ENCODE results near the gene LRTM2. TPM values are rescaled to one million over a fixed set of nuclear protein-coding genes. Genes with fewer than 3 reads are reported as not detected.

The LRTM2 gene
- total and polyA plus RNA-seq, 12 donors, result not detected

- intact Hi-C loops (cut with DNase I), result loop anchor here in 5 of 10 donors (5.0 to 10.0 kb wide), 5 partner anchors 220 to 980 kb away; no protein-coding TSS in a partner anchor
- peak; percentile 51 to 92 (median 86) for ATAC-seq
- 62 to 66% methylated on average over 25 of the region's 25 CpGs for WGBS, 2 donors
Measured at GRCh38 chr12:1804545-1805332, 15.6 kb upstream of the LRTM2 start.

GRCh38 chr12:1805441-1806081 is 14.8 kb upstream of the LRTM2 start:
- peaks cover 3 to 42% (median 14%) of the 10 kb centered on the region in 9 donors for H3K4me1 ChIP-seq
- no peaks in the 10 kb centered on the region for H3K36me3 ChIP-seq
- ATAC-seq, result peak in 7 of 8 donors; percentile 19 to 70 (median 43)
- no peaks in the 10 kb centered on the region for H3K9me3 ChIP-seq
- H3K27me3 ChIP-seq, result peaks cover 0 to 3% (median 0%) of the 10 kb centered on the region in 7 donors
- TF ChIP-seq, protein P1, sequence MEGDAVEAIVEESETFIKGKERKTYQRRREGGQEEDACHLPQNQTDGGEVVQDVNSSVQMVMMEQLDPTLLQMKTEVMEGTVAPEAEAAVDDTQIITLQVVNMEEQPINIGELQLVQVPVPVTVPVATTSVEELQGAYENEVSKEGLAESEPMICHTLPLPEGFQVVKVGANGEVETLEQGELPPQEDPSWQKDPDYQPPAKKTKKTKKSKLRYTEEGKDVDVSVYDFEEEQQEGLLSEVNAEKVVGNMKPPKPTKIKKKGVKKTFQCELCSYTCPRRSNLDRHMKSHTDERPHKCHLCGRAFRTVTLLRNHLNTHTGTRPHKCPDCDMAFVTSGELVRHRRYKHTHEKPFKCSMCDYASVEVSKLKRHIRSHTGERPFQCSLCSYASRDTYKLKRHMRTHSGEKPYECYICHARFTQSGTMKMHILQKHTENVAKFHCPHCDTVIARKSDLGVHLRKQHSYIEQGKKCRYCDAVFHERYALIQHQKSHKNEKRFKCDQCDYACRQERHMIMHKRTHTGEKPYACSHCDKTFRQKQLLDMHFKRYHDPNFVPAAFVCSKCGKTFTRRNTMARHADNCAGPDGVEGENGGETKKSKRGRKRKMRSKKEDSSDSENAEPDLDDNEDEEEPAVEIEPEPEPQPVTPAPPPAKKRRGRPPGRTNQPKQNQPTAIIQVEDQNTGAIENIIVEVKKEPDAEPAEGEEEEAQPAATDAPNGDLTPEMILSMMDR (IDR thresholded peaks at IDR 0.05), result no peak
- no peak overlapping the region for H3K4me3 ChIP-seq
- peak; percentile 32 to 48 for DNase-seq
- 74% methylated on average over 16 of the region's 16 CpGs for WGBS, 2 donors
- peak overlapping the region in 7 of 10 donors; percentile 19 to 77 (median 40) for H3K27ac ChIP-seq
- intact Hi-C loops (cut with DNase I), result loop anchor here in 4 of 10 donors (10.0 kb wide), 4 partner anchors 219 to 979 kb away; no protein-coding TSS in a partner anchor

More at GRCh38 chr12:1804545-1805332, 15.6 kb upstream of the LRTM2 start:
- Histone ChIP-seq H3K27ac (peak overlapping the region in 6 of 10 donors; percentile 19 to 77 (median 42)), H3K4me3 (no peak overlapping the region), H3K4me1 (peaks cover 3 to 34% (median 14%) of the 10 kb centered on the region in 9 donors), H3K36me3 (no peaks in the 10 kb centered on the region), H3K9me3 (no peaks in the 10 kb centered on the region), H3K27me3 (no peaks in the 10 kb centered on the region)
- TF ChIP-seq, protein P1 (IDR thresholded peaks at IDR 0.05), result no peak
- peak; percentile 86 to 93 for DNase-seq

GRCh38 chr12:1806301-1807086 is 13.9 kb upstream of the LRTM2 start:
- Histone ChIP-seq H3K4me3 (no peak overlapping the region), H3K9me3 (no peaks in the 10 kb centered on the region), H3K27ac (peak overlapping the region in 6 of 10 donors; percentile 19 to 77 (median 40)), H3K27me3 (peaks cover 0 to 6% (median 0%) of the 10 kb centered on the region in 7 donors), H3K4me1 (peaks cover 3 to 52% (median 14%) of the 10 kb centered on the region in 9 donors), H3K36me3 (no peaks in the 10 kb centered on the region)
- ATAC-seq (peak in 6 of 8 donors; percentile 4 to 60 (median 50)), DNase-seq (peak in 1 of 2 donors; percentile 50)
- TF ChIP-seq, protein P1 (IDR thresholded peaks at IDR 0.05), result no peak
- whole genome bisulfite sequencing, 2 donors, result 53 to 60% methylated on average over 7 of the region's 7 CpGs
- intact Hi-C loops (cut with DNase I), result loop anchor here in 4 of 10 donors (10.0 kb wide), 4 partner anchors 218 to 978 kb away; no protein-coding TSS in a partner anchor

Data from heart right ventricle (tissue), 16 donors.